Adrenal gland (tissue), 12 donors: ENCODE results near the gene GC. TPM values are rescaled to one million over a fixed set of nuclear protein-coding genes. Genes with fewer than 3 reads are reported as not detected.

Experiments
- DNase-seq, 7 donors: peaks; one replicate each; pipeline ENCODE4 v3.0.0-alpha.2; 2019 to 2020
- H3K27ac ChIP-seq, 5 donors: fragments of 200-600 bp; sonication (generic) in 4 of 5; 1 replicate in 3 of 5; 2 replicates in 2 of 5; pipeline versions ENCODE4 v1.5.1 to v1.8.0; 2016 to 2020; ENCODE audit warnings: mild to moderate bottlenecking in 1 of 5
- H3K27me3 ChIP-seq: fragments of 200-600 bp; 2 replicates; pipeline ENCODE4 v1.8.0; 2021
- H3K36me3 ChIP-seq, 2 donors: fragments of 200-600 bp; replicated peaks in 1 of 2; 1 replicate in 1 of 2; 2 replicates in 1 of 2; pipeline versions ENCODE4 v1.5.1 to v1.8.0; 2018 to 2022
- H3K4me1 ChIP-seq, 2 donors: fragments of 200-600 bp; replicated peaks in 1 of 2; 1 replicate in 1 of 2; 2 replicates in 1 of 2; pipeline versions ENCODE4 v1.5.1 to v1.8.0; 2018 to 2021
- H3K4me3 ChIP-seq, 4 donors: fragments of 200-600 bp; sonication (generic) in 3 of 4; one replicate each; pipeline ENCODE4 v1.5.1; 2016 to 2018
- H3K9me3 ChIP-seq, 3 donors: fragments of 200-600 bp; sonication (generic) in 1 of 3; replicated peaks in 1 of 3; 1 replicate in 2 of 3; 2 replicates in 1 of 3; pipeline versions ENCODE4 v1.5.1 to v1.8.0; 2016 to 2021
- CTCF ChIP-seq, 6 experiments: fragments of 450-650 bp in 4 of 6; fragments of 200-600 bp in 2 of 6; sonication (generic) in 1 of 6; IDR thresholded peaks; 1 replicate in 5 of 6; 2 replicates in 1 of 6; pipeline versions ENCODE4 v1.5.1 to v1.8.0; 2016 to 2021; ENCODE audit warnings: antibody characterized with exemption in 6 of 6, mild to moderate bottlenecking in 2 of 6, moderate library complexity in 1 of 6
- POLR2A ChIP-seq, 2 donors: fragments of 450-650 bp; IDR thresholded peaks; one replicate each; pipeline ENCODE4 v1.6.1; 2017; ENCODE audit warnings: antibody characterized with exemption in 2 of 2, mild to moderate bottlenecking in 2 of 2, moderate library complexity in 1 of 2
- WGBS, 4 donors: extraction: QIAGEN DNeasy Blood & Tissue Kit in 2 of 4; methylation state at CpG; one replicate each; pipeline versions ENCODE4 v1.1.5 to v1.1.7; 2013 to 2017; 5-methylcytosine and 5-hydroxymethylcytosine counted together
- intact Hi-C, 2 donors: fragments of 100-400 bp; cut with DNase I; formaldehyde crosslinking; loops; one replicate each; pipeline versions ENCODE4 v1.14.1 to v1.15.0; 2022 to 2023
- polyA plus RNA-seq, 3 donors: library from polyadenylated mRNA; stranded (reverse); fragments of 200-250 nt in 2 of 3; fragments of 350-450 nt in 1 of 3; fragmentation: Illumina TruSeq in 1 of 3; extraction: RNeasy Lipid Tissue Mini Kit (QIAGEN cat#74804) in 1 of 3; gene quantifications; one replicate each; pipeline ENCODE4 v1.2.3, GENCODE V29; 2013 to 2014
- total RNA-seq, 9 donors: library from RNA; depleted of rRNA in 4 of 9; stranded (reverse); fragments of >200 nt in 4 of 9; fragments of 120-200 nt in 1 of 9; fragmentation: NEBNext Ultra II Directional in 1 of 9; extraction: Animal tissue kit (Norgen Biotek cat#: 25700) in 1 of 9; gene quantifications; one replicate each; pipeline versions ENCODE4 v1.1.0 to v1.2.4, GENCODE V29; 2013 to 2023
- donor health status: healthy with polysubstance abuse.
- donor health status: Bipolar disorder and iron deficiency.
- donor health status: DM: yes; HTN: yes; CAD: no.
- donor health status: DM: no; HTN: no; CAD: no.
- donor health status: DM: no; HTN: no; CAD: no.
- donor health status: DM: yes; HTN: yes; CAD: no.

Gene GC
- total and polyA plus RNA-seq, 12 donors, result 0.03 to 1.4 (median 0.74) TPM; not detected in 6

- DNase-seq, result no peak
- no peaks in the 10 kb centered on the region for H3K27me3 ChIP-seq
- no peak for TF ChIP-seq CTCF (IDR thresholded peaks at IDR 0.05)
- TF ChIP-seq POLR2A (IDR thresholded peaks at IDR 0.05), result no peak
- H3K4me3 ChIP-seq, result no peak overlapping the region
- H3K27ac ChIP-seq, result no peak overlapping the region
- H3K36me3 ChIP-seq, result no peaks in the 10 kb centered on the region
- no peaks in the 10 kb centered on the region for H3K9me3 ChIP-seq
- WGBS, 4 donors, result 84 to 98% (median 88%) methylated on average over 2 of the region's 2 CpGs
- no peaks in the 10 kb centered on the region for H3K4me1 ChIP-seq
- intact Hi-C loops, result no loop called here
These were observed 10.9 kb downstream of the GC start for GRCh38 chr4:71773004-71773403.

- no peaks in the 10 kb centered on the region for H3K27me3 ChIP-seq
- H3K4me1 ChIP-seq, result no peaks in the 10 kb centered on the region
- H3K9me3 ChIP-seq, result no peaks in the 10 kb centered on the region
- DNase-seq, result no peak
- no peak overlapping the region for H3K4me3 ChIP-seq
- TF ChIP-seq POLR2A (IDR thresholded peaks at IDR 0.05), result no peak
- no peak for TF ChIP-seq CTCF (IDR thresholded peaks at IDR 0.05)
- intact Hi-C loops, result no loop called here
- no peaks in the 10 kb centered on the region for H3K36me3 ChIP-seq
- H3K27ac ChIP-seq, result no peak overlapping the region
These were observed 11.3 kb downstream of the GC start for GRCh38 chr4:71772592-71772991.

GRCh38 chr4:71771613-71772012 lies 12.3 kb downstream of the GC start:
- no peak overlapping the region for H3K4me3 ChIP-seq
- no peak overlapping the region for H3K27ac ChIP-seq
- H3K4me1 ChIP-seq, result no peaks in the 10 kb centered on the region
- 45 to 61% (median 55%) methylated on average over 2 of the region's 2 CpGs for WGBS, 4 donors
- H3K36me3 ChIP-seq, result no peaks in the 10 kb centered on the region
- H3K27me3 ChIP-seq, result no peaks in the 10 kb centered on the region
- intact Hi-C loops, result no loop called here
- TF ChIP-seq CTCF (IDR thresholded peaks at IDR 0.05) (no peak), POLR2A (IDR thresholded peaks at IDR 0.05) (no peak)
- H3K9me3 ChIP-seq, result no peaks in the 10 kb centered on the region
- no peak for DNase-seq

GRCh38 chr4:71769434-71769833 lies 14.4 kb downstream of the GC start:
- DNase-seq, result no peak
- no peaks in the 10 kb centered on the region for H3K27me3 ChIP-seq
- TF ChIP-seq CTCF (IDR thresholded peaks at IDR 0.05), result no peak
- TF ChIP-seq POLR2A (IDR thresholded peaks at IDR 0.05), result no peak
- H3K4me1 ChIP-seq, result no peaks in the 10 kb centered on the region
- H3K4me3 ChIP-seq, result no peak overlapping the region
- H3K27ac ChIP-seq, result no peak overlapping the region
- H3K9me3 ChIP-seq, result no peaks in the 10 kb centered on the region
- no peaks in the 10 kb centered on the region for H3K36me3 ChIP-seq
- WGBS, 4 donors, result 75 to 80% (median 78%) methylated on average over 3 of the region's 3 CpGs
- intact Hi-C loops, result no loop called here
